ENCODE data around the gene JMJD6. TPM values are rescaled to one million over a fixed set of nuclear protein-coding genes. Genes with fewer than 3 reads are reported as not detected.
"Not testable (repeated sequence)": the region's sequence is repeated elsewhere in the genome, so short reads cannot be mapped to it uniquely, and the experiment has no call there.

JMJD6 gene
- total RNA-seq, 2 donors from 2014 or later, result 35.0 to 37.4 TPM

DNA sequence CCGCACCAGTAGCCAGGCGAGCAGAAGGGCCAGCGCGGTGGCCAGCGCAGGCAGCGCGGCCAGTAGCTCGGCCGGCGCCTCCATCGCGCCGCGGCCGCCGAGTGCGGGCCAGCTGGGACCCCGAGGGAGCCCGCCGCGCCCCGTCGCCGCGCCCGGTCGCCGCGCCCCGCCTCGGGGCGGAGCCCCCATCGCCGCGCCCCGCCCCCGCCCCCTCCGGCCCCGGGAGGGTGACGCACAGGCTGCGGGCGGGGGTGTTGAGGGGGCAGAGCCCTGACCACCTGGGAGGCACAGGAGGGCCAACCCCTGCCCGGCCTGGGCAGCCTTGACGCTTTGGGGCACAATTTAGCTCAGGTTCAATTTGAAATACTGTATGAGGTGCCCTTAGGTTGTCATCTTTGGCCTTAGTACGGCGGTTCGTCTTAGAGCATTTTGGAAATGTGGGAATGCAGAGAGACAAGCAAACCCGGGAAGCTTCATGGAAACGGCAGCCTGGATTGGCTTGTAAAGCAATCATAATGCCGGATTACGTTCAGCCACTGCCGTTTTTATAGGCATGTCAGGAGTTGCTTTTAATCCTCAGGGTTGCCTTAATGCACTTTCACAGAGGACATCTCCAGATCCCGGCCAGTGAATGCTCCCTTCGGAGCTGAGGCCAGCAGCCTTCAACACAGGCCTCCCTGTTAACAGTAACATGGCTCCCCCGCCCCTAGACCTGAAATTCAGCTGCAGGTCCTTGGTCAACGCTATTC lies 15.4 kb downstream of the JMJD6 start, which contains the start of gene MXRA7:
Gene MXRA7 (minus strand): TSS at position 103 of the 749 bp plus-strand sequence. CDS start 19 bp downstream, at position 84.
- peaks cover 0 to 73% of the 10 kb centered on the region in 2 donors for H3K4me1 ChIP-seq

DNA sequence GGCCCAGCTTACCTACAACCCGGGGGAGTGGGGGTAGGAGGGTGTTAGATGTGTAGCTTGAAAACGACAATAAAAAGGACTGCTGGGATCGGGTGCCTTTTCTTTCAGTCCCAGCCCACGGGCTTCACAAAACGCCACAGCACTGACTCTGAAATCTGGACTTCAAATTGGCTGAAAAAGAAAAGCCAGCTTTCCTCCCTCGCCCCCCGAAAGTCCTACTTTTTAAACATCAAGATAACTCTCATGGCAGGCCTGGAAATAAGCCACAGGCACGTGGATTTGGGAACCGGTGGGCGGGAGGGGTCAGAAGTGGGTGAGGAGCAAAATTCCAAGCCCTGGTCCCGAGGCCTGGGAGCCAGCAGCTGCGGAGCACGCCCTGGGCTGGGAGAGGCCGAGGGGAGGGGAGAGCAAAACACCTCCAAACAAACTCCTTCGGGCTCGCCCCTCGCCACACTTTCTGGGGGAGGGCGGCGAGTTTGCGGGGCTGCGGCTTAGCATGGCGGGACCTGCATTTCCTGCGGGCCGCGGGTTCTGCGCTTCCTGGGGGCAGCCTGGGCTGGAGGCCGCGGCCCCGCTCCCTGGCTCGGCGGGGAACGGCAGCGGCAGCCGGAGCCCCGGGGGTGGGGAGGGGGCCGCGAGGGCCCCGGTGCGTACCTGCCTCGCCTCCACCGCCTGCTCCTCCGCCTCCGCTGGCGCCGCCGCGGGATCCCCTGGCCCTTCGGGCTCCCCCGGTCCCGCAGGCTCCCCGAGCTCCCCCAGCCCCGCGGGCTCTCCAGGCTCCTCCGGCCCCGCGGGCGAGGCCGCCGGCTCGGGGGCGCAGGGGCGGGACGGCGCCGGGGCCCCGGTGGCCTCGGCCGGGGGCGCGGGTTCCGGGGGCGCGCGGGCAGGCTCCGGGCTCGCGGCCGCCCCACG lies 16.2 kb downstream of the JMJD6 start:
- H3K27me3 ChIP-seq; DNase-seq (ENCODE audit: low spot score); H3K9me3 ChIP-seq: not testable (repeated sequence)
- peak overlapping the region; percentile 62 to 90 for H3K4me3 ChIP-seq
- peaks cover 18% of the 10 kb centered on the region for H3K36me3 ChIP-seq
- peaks cover 0 to 72% of the 10 kb centered on the region in 2 donors for H3K4me1 ChIP-seq
- peak overlapping the region; percentile 98 for H3K27ac ChIP-seq

More for the DNA sequence above, 15.4 kb downstream of the JMJD6 start, which contains the start of gene MXRA7:
- Histone ChIP-seq H3K27me3 (no peaks in the 10 kb centered on the region), H3K9me3 (no peaks in the 10 kb centered on the region), H3K36me3 (peaks cover 26% of the 10 kb centered on the region), H3K4me3 (peak within 1 kb of the TSS; percentile 62 to 90), H3K27ac (peak within 1 kb of the TSS; percentile 98)
- DNase-seq (ENCODE audit: low spot score), result peak; percentile 79
- TF ChIP-seq, protein P1, sequence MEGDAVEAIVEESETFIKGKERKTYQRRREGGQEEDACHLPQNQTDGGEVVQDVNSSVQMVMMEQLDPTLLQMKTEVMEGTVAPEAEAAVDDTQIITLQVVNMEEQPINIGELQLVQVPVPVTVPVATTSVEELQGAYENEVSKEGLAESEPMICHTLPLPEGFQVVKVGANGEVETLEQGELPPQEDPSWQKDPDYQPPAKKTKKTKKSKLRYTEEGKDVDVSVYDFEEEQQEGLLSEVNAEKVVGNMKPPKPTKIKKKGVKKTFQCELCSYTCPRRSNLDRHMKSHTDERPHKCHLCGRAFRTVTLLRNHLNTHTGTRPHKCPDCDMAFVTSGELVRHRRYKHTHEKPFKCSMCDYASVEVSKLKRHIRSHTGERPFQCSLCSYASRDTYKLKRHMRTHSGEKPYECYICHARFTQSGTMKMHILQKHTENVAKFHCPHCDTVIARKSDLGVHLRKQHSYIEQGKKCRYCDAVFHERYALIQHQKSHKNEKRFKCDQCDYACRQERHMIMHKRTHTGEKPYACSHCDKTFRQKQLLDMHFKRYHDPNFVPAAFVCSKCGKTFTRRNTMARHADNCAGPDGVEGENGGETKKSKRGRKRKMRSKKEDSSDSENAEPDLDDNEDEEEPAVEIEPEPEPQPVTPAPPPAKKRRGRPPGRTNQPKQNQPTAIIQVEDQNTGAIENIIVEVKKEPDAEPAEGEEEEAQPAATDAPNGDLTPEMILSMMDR (IDR thresholded peaks at IDR 0.05), result no peak

DNA sequence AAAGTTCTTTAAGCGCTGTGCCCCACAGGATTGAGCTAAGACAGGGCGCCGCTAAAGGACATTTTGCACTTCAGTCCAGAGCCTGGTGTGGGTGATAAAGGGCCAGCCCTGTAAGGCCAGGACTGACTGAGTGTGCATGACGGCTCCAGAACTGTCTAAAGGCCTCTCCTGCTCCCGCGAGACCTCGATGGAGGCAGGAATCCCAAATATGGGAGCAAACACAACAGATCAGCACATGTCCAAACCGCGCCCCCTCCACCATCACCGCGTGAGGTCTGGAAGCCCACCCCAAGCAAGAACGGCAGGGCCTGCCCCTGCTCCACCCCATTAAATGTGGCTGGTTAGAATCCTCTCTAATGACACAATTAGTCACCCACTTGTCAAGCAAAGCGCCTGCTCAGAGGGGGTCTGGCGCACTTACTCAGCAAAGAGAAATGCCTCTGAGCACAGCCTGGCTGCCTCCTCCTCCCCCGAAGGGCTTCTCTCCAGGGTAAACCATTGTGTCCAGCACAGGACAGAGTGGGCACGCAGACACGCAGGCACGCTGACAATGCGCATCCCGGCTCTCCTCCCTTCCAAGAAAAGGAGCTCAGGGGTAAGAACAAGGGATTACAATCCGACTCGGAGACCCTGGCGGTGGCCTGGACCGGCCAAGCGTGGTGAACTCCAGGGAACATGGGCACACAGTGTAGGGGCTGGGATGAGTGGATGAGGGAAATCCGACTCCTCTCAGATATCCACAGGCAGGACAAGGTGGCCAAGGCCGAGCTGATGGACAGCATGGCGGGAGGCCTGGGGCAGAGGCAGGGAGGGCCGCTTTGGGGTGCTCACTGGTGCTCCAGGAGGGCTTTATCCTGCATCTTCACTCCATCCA lies 17.1 kb downstream of the JMJD6 start:
- Histone ChIP-seq H3K27me3 (no peaks in the 10 kb centered on the region), H3K36me3 (peaks cover 16% of the 10 kb centered on the region), H3K27ac (peak overlapping the region; percentile 98), H3K4me3 (peak overlapping the region; percentile 62 to 90), H3K9me3 (no peaks in the 10 kb centered on the region), H3K4me1 (peaks cover 0 to 70% of the 10 kb centered on the region in 2 donors)
- TF ChIP-seq, protein P1 (IDR thresholded peaks at IDR 0.05), result no peak
- DNase-seq (ENCODE audit: low spot score), result peak; percentile 97

DNA sequence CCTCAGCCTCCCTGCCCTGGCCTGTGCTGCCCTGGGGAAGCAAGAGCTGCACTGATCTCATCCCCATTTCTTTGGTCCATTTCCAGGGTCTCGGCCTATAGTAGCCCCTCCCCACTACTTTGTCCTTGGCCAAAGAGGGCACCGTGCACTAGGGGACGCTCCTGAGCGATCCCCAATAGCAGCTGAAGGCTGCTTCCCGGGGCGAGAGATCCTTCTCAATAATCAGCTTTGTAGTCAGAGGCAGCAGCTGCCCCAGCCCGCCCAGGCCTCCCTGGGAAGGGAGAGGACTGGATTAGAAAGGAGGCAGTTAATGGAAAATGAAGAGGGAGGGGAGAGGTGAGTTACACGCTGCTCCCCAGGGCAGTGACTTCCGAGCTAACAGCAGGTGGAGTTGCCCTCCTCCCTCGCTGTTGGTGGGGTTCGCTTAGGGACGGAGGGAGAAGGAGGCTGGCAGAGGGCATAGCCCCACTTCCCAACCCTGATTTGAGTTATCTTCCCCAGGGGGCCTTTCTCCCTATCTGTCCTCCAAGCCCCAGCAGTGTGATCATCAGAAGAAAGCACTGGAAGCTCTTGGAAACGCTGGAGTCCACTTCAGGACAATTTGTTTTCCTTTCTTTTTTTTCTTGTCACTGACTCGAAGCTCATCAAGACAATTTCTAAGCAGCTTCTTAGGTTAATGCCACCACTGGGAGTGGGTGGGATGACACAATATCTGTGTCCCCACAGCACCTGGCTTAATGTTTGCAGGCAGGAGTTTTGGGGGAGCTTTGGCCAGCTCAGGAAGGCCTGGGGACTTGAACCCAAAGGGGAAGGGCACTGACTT lies 18.2 kb downstream of the JMJD6 start:
- H3K4me3 ChIP-seq, result peak overlapping the region; percentile 62 to 90
- peak overlapping the region; percentile 98 for H3K27ac ChIP-seq
- no peak for DNase-seq (ENCODE audit: low spot score)
- H3K27me3 ChIP-seq, result no peaks in the 10 kb centered on the region
- peaks cover 6% of the 10 kb centered on the region for H3K36me3 ChIP-seq
- H3K4me1 ChIP-seq, result peaks cover 0 to 78% of the 10 kb centered on the region in 2 donors
- TF ChIP-seq, protein P1 (IDR thresholded peaks at IDR 0.05), result peak; percentile 37 to 65
- H3K9me3 ChIP-seq, result no peaks in the 10 kb centered on the region

DNA sequence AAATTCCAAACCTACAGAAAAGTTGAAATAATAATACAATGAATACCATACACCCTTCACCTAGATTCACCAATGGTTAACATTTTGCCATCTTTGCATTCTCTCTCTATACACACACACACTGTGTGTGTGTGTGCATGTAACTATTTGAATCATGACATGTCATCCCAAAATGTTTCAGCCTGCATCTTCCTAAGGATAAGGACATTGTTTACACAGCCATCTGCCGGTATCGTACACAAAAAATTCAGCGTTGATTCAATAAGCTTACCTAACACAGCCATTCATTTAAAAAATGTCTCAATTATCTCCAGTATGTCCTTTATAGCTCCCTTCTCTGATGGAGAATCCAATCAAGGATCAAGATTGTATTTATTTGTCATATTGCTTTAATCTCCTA lies 19.6 kb downstream of the JMJD6 start:
- TF ChIP-seq, protein P1 (IDR thresholded peaks at IDR 0.05), result no peak
- peak overlapping the region; percentile 98 for H3K27ac ChIP-seq
- H3K4me3 ChIP-seq, result no peak overlapping the region
- no peaks in the 10 kb centered on the region for H3K27me3 ChIP-seq
- H3K36me3 ChIP-seq, result no peaks in the 10 kb centered on the region
- no peaks in the 10 kb centered on the region for H3K9me3 ChIP-seq
- DNase-seq (ENCODE audit: low spot score), result no peak
- H3K4me1 ChIP-seq, result peaks cover 0 to 81% of the 10 kb centered on the region in 2 donors
